NB4 (cell line): Measurements from ENCODE around the gene CROCC2.

Experiments used
- DNase-seq: peaks from one replicate; pipeline ENCODE4 v3.0.0; 2010; ENCODE audit warnings: low read depth
- H3K4me3 ChIP-seq: one replicate; pipeline ENCODE4 v1.5.1; 2011; ENCODE audit warnings: mild to moderate bottlenecking, low read depth, low read length, moderate library complexity
- CTCF ChIP-seq: IDR thresholded peaks from one replicate; pipeline ENCODE4 v1.5.1; 2012; ENCODE audit warnings: low read depth, low read length
- MAX ChIP-seq: IDR thresholded peaks from 2 replicates; pipeline ENCODE4 v1.6.1; 2011; ENCODE audit warnings: low read depth, low read length
- MYC ChIP-seq: IDR thresholded peaks from 2 replicates; pipeline ENCODE4 v1.6.1; 2011; ENCODE audit warnings: low read depth, low read length
- POLR2A ChIP-seq: IDR thresholded peaks from 2 replicates; pipeline ENCODE4 v1.6.1; 2011; ENCODE audit warnings: mild to moderate bottlenecking; ENCODE audit not compliant: insufficient read length; ENCODE audit errors: extremely low read depth

The CROCC2 gene

GRCh38 chr2:240875228-240876034, 30.7 kb upstream of the CROCC2 start:
- no peak overlapping the region for H3K4me3 ChIP-seq
- no peak for DNase-seq
- TF ChIP-seq MAX (no peak), CTCF (no peak)

DNA sequence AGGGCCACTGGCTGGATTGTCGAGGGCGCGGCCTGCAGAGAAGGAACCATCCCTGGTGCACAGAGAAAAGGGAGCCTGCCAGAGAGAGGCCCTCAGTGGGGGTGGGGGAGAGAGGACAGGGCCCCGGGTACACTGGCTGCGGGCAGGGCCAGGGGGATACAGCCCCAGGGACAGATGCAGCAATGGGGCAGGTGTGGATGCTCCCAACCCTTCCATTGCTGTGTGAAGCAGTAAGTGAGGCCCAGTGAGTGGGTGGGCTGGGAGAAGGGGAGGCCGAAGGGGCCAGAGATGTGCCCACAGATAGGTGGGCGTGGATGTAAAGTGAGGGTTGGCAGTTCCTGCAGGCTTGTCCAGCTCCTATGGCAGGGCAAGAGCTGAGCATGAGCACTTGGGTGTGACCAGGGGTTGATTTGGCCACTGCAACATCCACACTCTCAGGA, 30.1 kb upstream of the CROCC2 start:
- TF ChIP-seq CTCF (no peak), POLR2A (no peak), MYC (no peak), MAX (no peak)
- no peak overlapping the region for H3K4me3 ChIP-seq
- no peak for DNase-seq

DNA sequence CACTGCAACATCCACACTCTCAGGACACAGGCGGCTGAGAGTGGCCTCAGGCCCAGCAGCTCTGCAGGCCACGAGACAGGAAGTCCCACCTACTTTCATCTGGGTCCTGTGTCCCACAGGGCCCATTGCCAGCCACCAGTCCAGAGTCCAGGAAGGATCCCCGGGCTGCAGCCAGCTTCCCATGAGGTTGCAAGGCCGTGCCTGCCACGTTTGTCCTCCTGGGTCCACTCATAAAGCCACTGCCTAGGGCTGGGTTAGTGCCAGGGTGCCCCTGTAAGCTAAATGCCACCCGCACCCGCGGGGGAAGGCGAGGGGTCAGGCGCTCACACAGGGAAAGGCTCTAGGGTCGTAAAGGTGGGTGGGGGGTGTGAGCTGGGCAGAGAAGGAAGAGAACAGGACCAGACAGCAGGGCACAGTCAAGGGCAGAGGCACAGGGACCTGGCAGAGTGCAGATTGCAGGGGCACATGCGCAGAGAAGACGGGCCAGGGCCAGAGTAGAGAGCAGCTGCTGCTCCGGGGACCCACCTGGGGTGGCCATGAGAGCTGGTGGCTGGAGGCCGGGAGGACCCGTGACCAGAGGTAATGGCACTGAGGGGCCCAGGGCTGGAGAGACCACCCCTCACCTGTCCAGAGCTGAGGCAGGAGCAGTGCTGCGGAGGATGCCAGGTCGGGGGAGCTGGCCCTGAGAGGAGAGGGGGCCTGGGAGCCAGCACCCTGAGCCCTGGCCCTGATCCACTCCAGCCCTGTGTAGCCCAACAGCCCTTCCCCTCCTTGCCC, 29.5 kb upstream of the CROCC2 start:
- no peak overlapping the region for H3K4me3 ChIP-seq
- TF ChIP-seq MYC (no peak), MAX (no peak), CTCF (no peak), POLR2A (no peak)
- DNase-seq = no peak

- no peak overlapping the region for H3K4me3 ChIP-seq
- TF ChIP-seq MAX (no peak), MYC (no peak), POLR2A (no peak), CTCF (no peak)
- DNase-seq = no peak
These were observed 28.4 kb upstream of the CROCC2 start for GRCh38 chr2:240877460-240878340.

DNA sequence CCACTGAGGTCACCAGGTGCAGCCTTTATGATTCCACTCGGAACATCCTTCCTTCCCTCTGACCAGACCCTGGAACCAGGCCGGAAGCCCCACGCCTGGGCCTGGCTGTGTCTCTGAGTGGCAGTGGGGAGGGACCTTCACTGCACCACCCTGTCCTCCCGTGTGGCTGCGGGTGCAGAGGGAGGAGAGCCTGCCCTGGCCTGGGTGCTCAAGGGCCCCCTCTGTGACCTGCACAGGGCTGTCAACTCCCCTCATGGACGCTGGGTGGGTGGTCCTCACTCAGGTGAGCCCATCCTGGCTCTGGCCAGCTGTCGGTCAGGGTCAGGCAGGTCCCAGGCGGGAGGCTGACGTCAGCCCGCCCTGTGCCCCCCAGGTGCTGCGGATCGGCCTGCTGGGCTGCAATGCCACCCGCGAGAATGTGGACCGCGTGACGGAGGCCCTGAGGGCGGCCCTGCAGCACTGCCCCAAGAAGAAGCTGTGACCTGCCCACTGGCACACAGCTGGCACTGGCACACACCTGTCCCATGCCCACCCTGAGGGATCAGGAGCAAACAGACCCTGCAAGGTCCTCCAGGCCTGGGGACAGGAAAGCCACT, 27.7 kb upstream of the CROCC2 start:
- TF ChIP-seq CTCF (no peak), MYC (no peak), MAX (no peak), POLR2A (no peak)
- DNase-seq = no peak
- no peak overlapping the region for H3K4me3 ChIP-seq
